Measurements from ENCODE around the gene FRG2B.
"Not testable (repeated sequence)": the region's sequence is repeated elsewhere in the genome, so short reads cannot be mapped to it uniquely, and the experiment has no call there.

The FRG2B gene

GRCh38 chr10:133592716-133593115 is 33.9 kb downstream of the FRG2B start:
- DNase-seq = no peak

GRCh38 chr10:133590970-133591359 is 35.6 kb downstream of the FRG2B start:
- DNase-seq = no peak

DNA sequence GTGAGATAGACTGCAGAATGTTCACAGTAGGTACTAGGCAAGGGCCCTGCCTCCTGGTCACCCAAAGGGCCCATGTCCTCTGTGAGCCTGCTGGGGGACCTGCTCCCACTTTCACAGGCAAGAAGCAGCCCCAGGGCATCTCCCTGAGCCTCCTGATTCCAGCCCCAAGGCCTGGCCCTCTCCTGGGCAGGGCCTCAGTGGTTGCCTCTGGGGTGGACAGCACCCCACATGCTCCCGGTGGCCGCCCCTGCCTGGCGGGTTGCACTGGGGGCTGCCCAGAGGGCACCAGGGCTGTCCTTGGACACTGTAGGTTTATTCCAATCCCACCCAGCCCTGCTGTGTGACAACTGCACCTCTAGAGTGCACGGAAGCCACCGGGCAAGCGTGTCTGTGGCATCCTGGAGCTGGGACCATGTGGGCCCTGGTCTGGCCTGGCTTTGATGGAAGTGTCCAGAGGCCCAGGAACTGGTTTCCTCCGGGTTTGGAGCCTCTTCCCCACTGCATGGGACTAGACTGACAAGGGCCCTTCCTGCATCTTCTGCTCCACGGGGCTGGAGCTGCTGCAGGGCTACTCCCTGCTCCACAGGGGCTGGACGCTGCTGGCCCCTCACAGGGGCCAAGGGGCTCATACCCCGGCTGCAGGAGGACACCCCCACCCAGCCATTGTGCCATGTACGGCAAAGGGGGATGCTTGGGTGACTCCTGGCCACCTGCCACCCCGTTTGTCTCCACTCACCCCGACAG is 36.2 kb downstream of the FRG2B start:
- no peak for DNase-seq

GRCh38 chr10:133577037-133577436 is 49.6 kb downstream of the FRG2B start:
- not testable (repeated sequence) for DNase-seq
